ENCODE measurements around the gene SPAG7. TPM values are rescaled to one million over a fixed set of nuclear protein-coding genes. Genes with fewer than 3 reads are reported as not detected.

Gene SPAG7
- polyA plus RNA-seq, 1 donor (not counting 4 experiments of a cell fraction or from before 2014, with no cell fraction given) = 65.7 TPM

DNA sequence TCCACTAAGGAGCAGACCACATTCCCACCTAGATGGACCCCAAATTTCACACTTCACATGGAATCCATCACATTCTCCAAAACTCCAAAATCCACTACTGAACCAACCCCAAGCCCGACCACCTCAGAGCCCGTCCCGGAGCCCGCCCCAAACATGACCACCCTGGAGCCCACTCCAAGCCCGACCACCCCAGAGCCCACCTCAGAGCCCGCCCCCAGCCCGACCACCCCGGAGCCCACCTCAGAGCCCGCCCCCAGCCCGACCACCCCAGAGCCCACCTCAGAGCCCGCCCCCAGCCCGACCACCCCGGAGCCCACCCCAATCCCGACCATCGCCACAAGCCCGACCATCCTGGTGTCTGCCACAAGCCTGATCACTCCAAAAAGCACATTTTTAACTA lies 34.0 kb downstream of the SPAG7 start:
- Histone ChIP-seq H3K79me2 (ENCODE audit: control insufficient read depth, insufficient read depth, low read length) (peaks cover 10% of the 10 kb centered on the region), H3K4me1 (ENCODE audit: control insufficient read depth, extremely low read depth, insufficient read depth, low read length) (peaks cover 8% of the 10 kb centered on the region), H3K27me3 (ENCODE audit: control insufficient read depth, extremely low read depth, insufficient read depth, low read length) (no peaks in the 10 kb centered on the region), H3K9ac (ENCODE audit: control insufficient read depth, extremely low read depth, insufficient read depth, low read length) (no peak overlapping the region), H3K4me2 (ENCODE audit: control insufficient read depth, extremely low read depth, insufficient read depth, low read depth, low read length) (no peak overlapping the region), H3K9me1 (ENCODE audit: control insufficient read depth, extremely low read depth, insufficient read depth, low read length) (no peaks in the 10 kb centered on the region), H4K20me1 (ENCODE audit: control insufficient read depth, extremely low read depth, insufficient read depth, low read length) (no peaks in the 10 kb centered on the region), H3K27ac (ENCODE audit: control insufficient read depth, insufficient read depth, low read length) (no peak overlapping the region), H3K9me3 (ENCODE audit: control insufficient read depth, low read depth, low read length) (no peaks in the 10 kb centered on the region), H2AFZ (ENCODE audit: control insufficient read depth, low read length) (no peak overlapping the region), H3K4me3 (ENCODE audit: control insufficient read depth in 2 of 3, extremely low read depth in 1 of 3, insufficient read depth in 2 of 3, low read depth in 1 of 3, low read length in 3 of 3) (no peak overlapping the region), H3K36me3 (ENCODE audit: control insufficient read depth in 2 of 2, extremely low read depth in 1 of 2, insufficient read depth in 2 of 2, low read length in 2 of 2) (peaks cover 10 to 19% of the 10 kb centered on the region in 2 experiments)
- TF ChIP-seq EZH2 (IDR thresholded peaks at IDR 0.05; ENCODE audit: low read length) = no peak
- TF ChIP-seq, protein P1, sequence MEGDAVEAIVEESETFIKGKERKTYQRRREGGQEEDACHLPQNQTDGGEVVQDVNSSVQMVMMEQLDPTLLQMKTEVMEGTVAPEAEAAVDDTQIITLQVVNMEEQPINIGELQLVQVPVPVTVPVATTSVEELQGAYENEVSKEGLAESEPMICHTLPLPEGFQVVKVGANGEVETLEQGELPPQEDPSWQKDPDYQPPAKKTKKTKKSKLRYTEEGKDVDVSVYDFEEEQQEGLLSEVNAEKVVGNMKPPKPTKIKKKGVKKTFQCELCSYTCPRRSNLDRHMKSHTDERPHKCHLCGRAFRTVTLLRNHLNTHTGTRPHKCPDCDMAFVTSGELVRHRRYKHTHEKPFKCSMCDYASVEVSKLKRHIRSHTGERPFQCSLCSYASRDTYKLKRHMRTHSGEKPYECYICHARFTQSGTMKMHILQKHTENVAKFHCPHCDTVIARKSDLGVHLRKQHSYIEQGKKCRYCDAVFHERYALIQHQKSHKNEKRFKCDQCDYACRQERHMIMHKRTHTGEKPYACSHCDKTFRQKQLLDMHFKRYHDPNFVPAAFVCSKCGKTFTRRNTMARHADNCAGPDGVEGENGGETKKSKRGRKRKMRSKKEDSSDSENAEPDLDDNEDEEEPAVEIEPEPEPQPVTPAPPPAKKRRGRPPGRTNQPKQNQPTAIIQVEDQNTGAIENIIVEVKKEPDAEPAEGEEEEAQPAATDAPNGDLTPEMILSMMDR (optimal IDR thresholded peaks at IDR 0.05 in 1 of 3, IDR thresholded peaks at IDR 0.05 in 1 of 3, conservative IDR thresholded peaks at IDR 0.05 in 1 of 3; ENCODE audit: extremely low read depth in 1 of 3, insufficient read depth in 2 of 3, low read length in 3 of 3) = no peak
- dilution Hi-C loops (cut with MboI; ENCODE audit: extremely low pct_ligation_motif_present, low sequenced_read_pairs) = no loop called here
- FAIRE-seq (no peak), DNase-seq (ENCODE audit: low read depth, low spot score) (no peak)

DNA sequence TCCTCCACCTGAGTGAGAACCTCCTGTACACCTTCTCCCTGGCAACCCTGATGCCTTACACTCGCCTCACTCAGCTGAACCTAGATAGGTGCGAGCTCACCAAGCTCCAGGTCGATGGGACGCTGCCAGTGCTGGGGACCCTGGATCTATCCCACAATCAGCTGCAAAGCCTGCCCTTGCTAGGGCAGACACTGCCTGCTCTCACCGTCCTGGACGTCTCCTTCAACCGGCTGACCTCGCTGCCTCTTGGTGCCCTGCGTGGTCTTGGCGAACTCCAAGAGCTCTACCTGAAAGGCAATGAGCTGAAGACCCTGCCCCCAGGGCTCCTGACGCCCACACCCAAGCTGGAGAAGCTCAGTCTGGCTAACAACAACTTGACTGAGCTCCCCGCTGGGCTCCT lies 34.9 kb downstream of the SPAG7 start:
- Histone ChIP-seq H3K27me3 (ENCODE audit: control insufficient read depth, extremely low read depth, insufficient read depth, low read length) (no peaks in the 10 kb centered on the region), H3K4me1 (ENCODE audit: control insufficient read depth, extremely low read depth, insufficient read depth, low read length) (peaks cover 7% of the 10 kb centered on the region), H3K4me3 (ENCODE audit: control insufficient read depth in 2 of 3, extremely low read depth in 1 of 3, insufficient read depth in 2 of 3, low read depth in 1 of 3, low read length in 3 of 3) (no peak overlapping the region), H2AFZ (ENCODE audit: control insufficient read depth, low read length) (no peak overlapping the region), H3K36me3 (ENCODE audit: control insufficient read depth in 2 of 2, extremely low read depth in 1 of 2, insufficient read depth in 2 of 2, low read length in 2 of 2) (peaks cover 4 to 13% of the 10 kb centered on the region in 2 experiments), H3K9me1 (ENCODE audit: control insufficient read depth, extremely low read depth, insufficient read depth, low read length) (no peaks in the 10 kb centered on the region), H3K4me2 (ENCODE audit: control insufficient read depth, extremely low read depth, insufficient read depth, low read depth, low read length) (no peak overlapping the region), H3K27ac (ENCODE audit: control insufficient read depth, insufficient read depth, low read length) (no peak overlapping the region), H4K20me1 (ENCODE audit: control insufficient read depth, extremely low read depth, insufficient read depth, low read length) (no peaks in the 10 kb centered on the region), H3K79me2 (ENCODE audit: control insufficient read depth, insufficient read depth, low read length) (peaks cover 1% of the 10 kb centered on the region), H3K9me3 (ENCODE audit: control insufficient read depth, low read depth, low read length) (no peaks in the 10 kb centered on the region), H3K9ac (ENCODE audit: control insufficient read depth, extremely low read depth, insufficient read depth, low read length) (no peak overlapping the region)
- dilution Hi-C loops (cut with MboI; ENCODE audit: extremely low pct_ligation_motif_present, low sequenced_read_pairs) = no loop called here
- FAIRE-seq (no peak), DNase-seq (ENCODE audit: low read depth, low spot score) (no peak)
- no peak for TF ChIP-seq EZH2 (IDR thresholded peaks at IDR 0.05; ENCODE audit: low read length)
- TF ChIP-seq, protein P1 (optimal IDR thresholded peaks at IDR 0.05 in 1 of 3, IDR thresholded peaks at IDR 0.05 in 1 of 3, conservative IDR thresholded peaks at IDR 0.05 in 1 of 3; ENCODE audit: extremely low read depth in 1 of 3, insufficient read depth in 2 of 3, low read length in 3 of 3) = no peak

All from keratinocyte (primary cell).